ENCODE measurements around the gene CDH6.

- TF ChIP-seq REST (IDR thresholded peaks at IDR 0.05; ENCODE audit: low read depth, low read length) (no peak), CTCF (IDR thresholded peaks at IDR 0.05) (no peak), ELF1 (IDR thresholded peaks at IDR 0.05) (no peak), NFIC (IDR thresholded peaks at IDR 0.05; ENCODE audit: borderline replicate concordance) (no peak), RCOR1 (IDR thresholded peaks at IDR 0.05; ENCODE audit: low read length) (no peak), RAD21 (IDR thresholded peaks at IDR 0.05; ENCODE audit: low read length) (no peak)
Observed at GRCh38 chr5:31285025-31285424, 91.5 kb downstream of the CDH6 start.
